ENCODE data around the gene PLA2G12A.

The PLA2G12A gene

DNA sequence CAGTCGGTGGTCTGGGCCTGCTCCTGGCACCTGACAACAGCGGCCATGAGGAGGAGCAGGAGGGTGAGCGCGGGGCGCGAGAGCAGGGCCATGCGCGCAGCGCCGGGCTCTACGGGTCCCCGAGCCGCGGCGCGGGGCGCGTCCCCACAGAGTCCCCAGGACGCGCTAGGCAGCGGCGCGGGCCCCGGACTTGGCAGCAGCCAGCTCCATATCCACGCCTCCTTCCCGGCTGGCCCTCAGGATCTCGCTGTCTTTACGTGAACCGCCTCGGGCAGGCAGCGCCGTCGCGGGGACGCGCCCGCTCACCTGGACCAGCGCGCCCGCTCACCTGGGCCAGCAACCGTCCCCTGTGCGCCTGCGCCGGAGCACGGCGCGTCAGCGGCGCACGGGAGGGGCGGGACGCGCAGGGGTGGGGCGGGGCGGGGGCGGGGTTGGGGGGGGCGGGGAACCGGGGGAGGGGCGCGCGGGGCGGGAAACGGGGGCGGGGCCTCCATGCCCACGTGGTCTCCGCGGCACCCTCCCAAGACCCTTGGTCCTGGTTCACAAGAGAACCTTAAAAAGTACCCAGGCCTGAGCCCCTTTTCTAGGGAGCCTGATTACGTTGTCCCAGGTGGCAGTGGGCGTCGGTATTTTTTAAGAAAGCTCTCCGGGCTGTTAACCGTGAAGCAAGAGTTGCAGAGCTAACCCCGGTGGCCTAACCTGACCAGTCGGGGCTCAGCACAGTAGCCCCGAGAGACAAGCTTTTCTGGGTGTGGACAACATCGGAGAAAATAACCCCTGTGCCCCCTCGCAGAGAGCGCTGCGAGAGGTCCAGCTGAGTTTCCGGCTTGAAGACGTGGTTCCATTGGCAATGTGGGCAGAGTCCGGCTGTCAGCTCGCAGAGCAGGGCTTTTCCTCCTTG lies at the start of gene PLA2G12A:
PLA2G12A (minus strand) TSS at position 353 of the 901 bp plus-strand sequence; CDS start at position 92, 261 bp downstream.
- Histone ChIP-seq H2AFZ (peak within 1 kb of the TSS; percentile 98), H3K36me3 (ENCODE audit: control insufficient read depth, insufficient read depth, low read length) (no peaks in the 10 kb centered on the region), H3K4me3 (ENCODE audit: low read depth, low read length) (peak within 1 kb of the TSS; percentile 65), H3K4me1 (no peaks in the 10 kb centered on the region), H3K9me3 (ENCODE audit: control insufficient read depth, low read length) (no peaks in the 10 kb centered on the region), H3K9ac (peak within 1 kb of the TSS; percentile 5), H3K27ac (peak within 1 kb of the TSS; percentile 92), H3K4me2 (ENCODE audit: low read length) (peak within 1 kb of the TSS; percentile 90), H3K27me3 (ENCODE audit: control insufficient read depth, insufficient read depth, low read length) (no peaks in the 10 kb centered on the region), H3K79me2 (no peaks in the 10 kb centered on the region)
- TF ChIP-seq, protein P1, sequence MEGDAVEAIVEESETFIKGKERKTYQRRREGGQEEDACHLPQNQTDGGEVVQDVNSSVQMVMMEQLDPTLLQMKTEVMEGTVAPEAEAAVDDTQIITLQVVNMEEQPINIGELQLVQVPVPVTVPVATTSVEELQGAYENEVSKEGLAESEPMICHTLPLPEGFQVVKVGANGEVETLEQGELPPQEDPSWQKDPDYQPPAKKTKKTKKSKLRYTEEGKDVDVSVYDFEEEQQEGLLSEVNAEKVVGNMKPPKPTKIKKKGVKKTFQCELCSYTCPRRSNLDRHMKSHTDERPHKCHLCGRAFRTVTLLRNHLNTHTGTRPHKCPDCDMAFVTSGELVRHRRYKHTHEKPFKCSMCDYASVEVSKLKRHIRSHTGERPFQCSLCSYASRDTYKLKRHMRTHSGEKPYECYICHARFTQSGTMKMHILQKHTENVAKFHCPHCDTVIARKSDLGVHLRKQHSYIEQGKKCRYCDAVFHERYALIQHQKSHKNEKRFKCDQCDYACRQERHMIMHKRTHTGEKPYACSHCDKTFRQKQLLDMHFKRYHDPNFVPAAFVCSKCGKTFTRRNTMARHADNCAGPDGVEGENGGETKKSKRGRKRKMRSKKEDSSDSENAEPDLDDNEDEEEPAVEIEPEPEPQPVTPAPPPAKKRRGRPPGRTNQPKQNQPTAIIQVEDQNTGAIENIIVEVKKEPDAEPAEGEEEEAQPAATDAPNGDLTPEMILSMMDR (IDR thresholded peaks at IDR 0.05) = no peak

DNA sequence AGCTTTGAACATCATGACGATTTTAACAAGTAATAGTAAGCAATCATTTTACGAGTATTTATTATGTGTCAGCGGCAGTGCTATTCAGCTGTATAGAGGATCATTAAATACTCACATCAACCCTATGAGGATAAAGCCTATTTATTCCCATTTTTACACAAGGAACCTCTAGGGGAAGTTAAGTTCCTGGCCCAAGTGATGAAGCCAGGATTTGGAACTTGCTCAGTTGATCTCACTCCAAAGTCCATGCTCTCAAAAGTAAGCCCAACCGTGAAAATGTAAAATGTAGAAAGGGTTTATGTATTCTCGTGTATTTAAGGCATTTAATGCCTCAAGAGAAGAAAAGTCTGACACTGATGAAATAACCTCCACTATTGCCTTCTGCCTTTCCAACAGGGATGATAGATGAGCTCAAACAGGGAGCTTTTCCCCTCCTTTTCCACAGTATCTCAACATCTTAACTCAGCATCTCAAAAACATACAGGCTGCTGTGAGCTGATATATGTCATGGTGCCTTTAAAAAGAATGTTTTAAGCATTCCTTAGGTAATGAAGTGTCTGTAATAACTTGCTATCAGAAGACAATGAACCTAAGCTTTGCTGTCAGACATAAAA lies 35.0 kb upstream of the PLA2G12A start:
- TF ChIP-seq, protein P1 (IDR thresholded peaks at IDR 0.05) = no peak
- no peak overlapping the region for H3K4me3 ChIP-seq (ENCODE audit: low read depth, low read length)
- H2AFZ ChIP-seq = no peak overlapping the region
- no peak overlapping the region for H3K27ac ChIP-seq
- H3K9ac ChIP-seq = no peak overlapping the region
- H3K79me2 ChIP-seq = no peaks in the 10 kb centered on the region
- H3K9me3 ChIP-seq (ENCODE audit: control insufficient read depth, low read length) = no peaks in the 10 kb centered on the region
- no peaks in the 10 kb centered on the region for H3K27me3 ChIP-seq (ENCODE audit: control insufficient read depth, insufficient read depth, low read length)
- no peaks in the 10 kb centered on the region for H3K4me1 ChIP-seq
- H3K4me2 ChIP-seq (ENCODE audit: low read length) = no peak overlapping the region
- no peaks in the 10 kb centered on the region for H3K36me3 ChIP-seq (ENCODE audit: control insufficient read depth, insufficient read depth, low read length)

DNA sequence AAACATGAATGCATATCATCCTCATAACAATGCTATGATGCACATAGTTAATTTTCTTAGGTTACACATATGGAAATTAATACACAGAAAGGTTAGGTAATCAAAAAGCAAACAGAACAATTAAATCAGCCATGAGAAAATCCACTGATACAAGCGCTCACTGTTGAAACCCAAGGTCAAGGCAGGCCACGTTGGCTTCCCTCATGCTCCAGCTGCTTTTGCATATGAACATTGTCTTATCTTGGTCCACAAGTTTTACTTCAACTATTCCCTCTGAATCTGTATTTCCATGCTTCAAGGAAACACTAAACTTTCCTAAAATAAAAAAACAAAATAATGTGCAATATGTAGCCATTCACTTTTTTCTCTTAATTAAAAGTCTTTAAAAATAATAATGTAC lies 34.5 kb upstream of the PLA2G12A start:
- no peak overlapping the region for H2AFZ ChIP-seq
- H3K4me1 ChIP-seq = no peaks in the 10 kb centered on the region

DNA sequence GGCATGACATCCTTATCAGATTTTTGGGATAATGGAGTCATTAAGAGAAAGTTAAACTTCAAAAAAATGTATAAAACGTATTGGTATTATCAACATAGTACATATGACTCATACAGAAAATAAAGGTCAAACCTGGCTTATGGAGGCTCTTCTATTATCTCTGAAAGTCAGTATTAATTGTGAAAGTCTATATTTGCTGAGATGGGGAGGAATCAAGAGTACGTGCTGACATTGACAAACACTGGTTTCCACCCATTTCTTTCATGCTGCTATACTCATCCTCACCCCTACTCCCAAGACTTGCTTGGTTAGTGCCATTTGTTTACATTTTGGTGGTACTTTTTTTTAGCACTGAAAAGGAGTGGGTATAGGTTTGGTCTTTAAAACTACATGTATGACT lies 30.8 kb upstream of the PLA2G12A start:
- Histone ChIP-seq H2AFZ (no peak overlapping the region), H3K4me1 (no peaks in the 10 kb centered on the region), H3K9ac (no peak overlapping the region), H3K4me2 (ENCODE audit: low read length) (no peak overlapping the region), H3K79me2 (no peaks in the 10 kb centered on the region), H3K27ac (no peak overlapping the region), H3K27me3 (ENCODE audit: control insufficient read depth, insufficient read depth, low read length) (no peaks in the 10 kb centered on the region), H3K4me3 (ENCODE audit: low read depth, low read length) (no peak overlapping the region), H3K36me3 (ENCODE audit: control insufficient read depth, insufficient read depth, low read length) (no peaks in the 10 kb centered on the region), H3K9me3 (ENCODE audit: control insufficient read depth, low read length) (no peaks in the 10 kb centered on the region)
- TF ChIP-seq, protein P1 (IDR thresholded peaks at IDR 0.05) = no peak

More for the DNA sequence above, 34.5 kb upstream of the PLA2G12A start:
- no peaks in the 10 kb centered on the region for H3K79me2 ChIP-seq
- no peaks in the 10 kb centered on the region for H3K36me3 ChIP-seq (ENCODE audit: control insufficient read depth, insufficient read depth, low read length)
- no peak overlapping the region for H3K4me3 ChIP-seq (ENCODE audit: low read depth, low read length)
- no peaks in the 10 kb centered on the region for H3K9me3 ChIP-seq (ENCODE audit: control insufficient read depth, low read length)
- H3K27me3 ChIP-seq (ENCODE audit: control insufficient read depth, insufficient read depth, low read length) = no peaks in the 10 kb centered on the region
- H3K9ac ChIP-seq = no peak overlapping the region
- no peak overlapping the region for H3K4me2 ChIP-seq (ENCODE audit: low read length)
- no peak overlapping the region for H3K27ac ChIP-seq
- TF ChIP-seq, protein P1 (IDR thresholded peaks at IDR 0.05) = no peak

All from parathyroid adenoma (tissue), 2 donors.